ENCODE data around the gene PACRG. TPM values are rescaled to one million over a fixed set of nuclear protein-coding genes. Genes with fewer than 3 reads are reported as not detected.

The PACRG gene
- polyA plus RNA-seq, 1 donor (not counting 4 experiments of a cell fraction or from before 2014, with no cell fraction given), result 0.31 TPM

GRCh38 chr6:162710419-162710818 is 17.4 kb upstream of the PACRG start:
- H3K4me1 ChIP-seq (ENCODE audit: control insufficient read depth, extremely low read depth, insufficient read depth, low read length), result no peaks in the 10 kb centered on the region
- dilution Hi-C loops (cut with MboI; ENCODE audit: extremely low pct_ligation_motif_present, low sequenced_read_pairs), result no loop called here
- TF ChIP-seq, protein P1, sequence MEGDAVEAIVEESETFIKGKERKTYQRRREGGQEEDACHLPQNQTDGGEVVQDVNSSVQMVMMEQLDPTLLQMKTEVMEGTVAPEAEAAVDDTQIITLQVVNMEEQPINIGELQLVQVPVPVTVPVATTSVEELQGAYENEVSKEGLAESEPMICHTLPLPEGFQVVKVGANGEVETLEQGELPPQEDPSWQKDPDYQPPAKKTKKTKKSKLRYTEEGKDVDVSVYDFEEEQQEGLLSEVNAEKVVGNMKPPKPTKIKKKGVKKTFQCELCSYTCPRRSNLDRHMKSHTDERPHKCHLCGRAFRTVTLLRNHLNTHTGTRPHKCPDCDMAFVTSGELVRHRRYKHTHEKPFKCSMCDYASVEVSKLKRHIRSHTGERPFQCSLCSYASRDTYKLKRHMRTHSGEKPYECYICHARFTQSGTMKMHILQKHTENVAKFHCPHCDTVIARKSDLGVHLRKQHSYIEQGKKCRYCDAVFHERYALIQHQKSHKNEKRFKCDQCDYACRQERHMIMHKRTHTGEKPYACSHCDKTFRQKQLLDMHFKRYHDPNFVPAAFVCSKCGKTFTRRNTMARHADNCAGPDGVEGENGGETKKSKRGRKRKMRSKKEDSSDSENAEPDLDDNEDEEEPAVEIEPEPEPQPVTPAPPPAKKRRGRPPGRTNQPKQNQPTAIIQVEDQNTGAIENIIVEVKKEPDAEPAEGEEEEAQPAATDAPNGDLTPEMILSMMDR (optimal IDR thresholded peaks at IDR 0.05 in 1 of 3, IDR thresholded peaks at IDR 0.05 in 1 of 3, conservative IDR thresholded peaks at IDR 0.05 in 1 of 3; ENCODE audit: extremely low read depth in 1 of 3, insufficient read depth in 2 of 3, low read length in 3 of 3), result no peak
- TF ChIP-seq EZH2 (IDR thresholded peaks at IDR 0.05; ENCODE audit: low read length), result no peak
- H3K36me3 ChIP-seq (ENCODE audit: control insufficient read depth in 2 of 2, extremely low read depth in 1 of 2, insufficient read depth in 2 of 2, low read length in 2 of 2), result no peaks in the 10 kb centered on the region
- H3K79me2 ChIP-seq (ENCODE audit: control insufficient read depth, insufficient read depth, low read length), result no peaks in the 10 kb centered on the region
- DNase-seq (ENCODE audit: low read depth, low spot score) (no peak), FAIRE-seq (no peak)
- H4K20me1 ChIP-seq (ENCODE audit: control insufficient read depth, extremely low read depth, insufficient read depth, low read length), result no peaks in the 10 kb centered on the region
- no peak overlapping the region for H3K9ac ChIP-seq (ENCODE audit: control insufficient read depth, extremely low read depth, insufficient read depth, low read length)
- no peaks in the 10 kb centered on the region for H3K9me3 ChIP-seq (ENCODE audit: control insufficient read depth, low read depth, low read length)
- H3K9me1 ChIP-seq (ENCODE audit: control insufficient read depth, extremely low read depth, insufficient read depth, low read length), result no peaks in the 10 kb centered on the region
- no peak overlapping the region for H3K4me3 ChIP-seq (ENCODE audit: control insufficient read depth in 2 of 3, extremely low read depth in 1 of 3, insufficient read depth in 2 of 3, low read depth in 1 of 3, low read length in 3 of 3)
- no peak overlapping the region for H3K27ac ChIP-seq (ENCODE audit: control insufficient read depth, insufficient read depth, low read length)
- H2AFZ ChIP-seq (ENCODE audit: control insufficient read depth, low read length), result no peak overlapping the region
- H3K27me3 ChIP-seq (ENCODE audit: control insufficient read depth, extremely low read depth, insufficient read depth, low read length), result no peaks in the 10 kb centered on the region
- no peak overlapping the region for H3K4me2 ChIP-seq (ENCODE audit: control insufficient read depth, extremely low read depth, insufficient read depth, low read depth, low read length)

DNA sequence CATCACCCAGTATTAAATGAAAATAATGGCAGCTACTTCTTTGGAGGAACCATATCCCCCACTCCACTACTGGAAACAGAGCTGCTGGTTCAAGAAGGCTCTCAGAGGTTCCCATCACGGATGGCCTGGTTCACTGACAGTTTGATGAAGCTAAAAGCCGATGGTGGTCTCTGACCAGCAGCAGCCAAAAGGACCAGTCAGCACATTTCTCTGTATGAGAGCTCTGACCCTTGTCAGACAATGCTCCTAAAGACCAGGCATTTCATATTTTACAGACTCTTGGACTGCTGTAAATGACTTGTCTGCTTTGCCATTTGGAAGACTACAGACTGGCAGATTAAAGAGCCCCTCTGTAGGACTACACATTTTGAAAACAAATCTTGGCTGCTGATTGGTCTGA is 16.8 kb upstream of the PACRG start:
- H3K9ac ChIP-seq (ENCODE audit: control insufficient read depth, extremely low read depth, insufficient read depth, low read length), result no peak overlapping the region
- no peaks in the 10 kb centered on the region for H3K27me3 ChIP-seq (ENCODE audit: control insufficient read depth, extremely low read depth, insufficient read depth, low read length)
- no peaks in the 10 kb centered on the region for H3K79me2 ChIP-seq (ENCODE audit: control insufficient read depth, insufficient read depth, low read length)
- DNase-seq (ENCODE audit: low read depth, low spot score) (no peak), FAIRE-seq (no peak)
- no peak overlapping the region for H3K4me3 ChIP-seq (ENCODE audit: control insufficient read depth in 2 of 3, extremely low read depth in 1 of 3, insufficient read depth in 2 of 3, low read depth in 1 of 3, low read length in 3 of 3)
- H4K20me1 ChIP-seq (ENCODE audit: control insufficient read depth, extremely low read depth, insufficient read depth, low read length), result no peaks in the 10 kb centered on the region
- no peak overlapping the region for H3K27ac ChIP-seq (ENCODE audit: control insufficient read depth, insufficient read depth, low read length)
- TF ChIP-seq EZH2 (IDR thresholded peaks at IDR 0.05; ENCODE audit: low read length), result no peak
- TF ChIP-seq, protein P1 (optimal IDR thresholded peaks at IDR 0.05 in 1 of 3, IDR thresholded peaks at IDR 0.05 in 1 of 3, conservative IDR thresholded peaks at IDR 0.05 in 1 of 3; ENCODE audit: extremely low read depth in 1 of 3, insufficient read depth in 2 of 3, low read length in 3 of 3), result no peak
- dilution Hi-C loops (cut with MboI; ENCODE audit: extremely low pct_ligation_motif_present, low sequenced_read_pairs), result no loop called here
- no peak overlapping the region for H2AFZ ChIP-seq (ENCODE audit: control insufficient read depth, low read length)
- H3K36me3 ChIP-seq (ENCODE audit: control insufficient read depth in 2 of 2, extremely low read depth in 1 of 2, insufficient read depth in 2 of 2, low read length in 2 of 2), result no peaks in the 10 kb centered on the region
- H3K4me2 ChIP-seq (ENCODE audit: control insufficient read depth, extremely low read depth, insufficient read depth, low read depth, low read length), result no peak overlapping the region
- no peaks in the 10 kb centered on the region for H3K9me1 ChIP-seq (ENCODE audit: control insufficient read depth, extremely low read depth, insufficient read depth, low read length)
- H3K4me1 ChIP-seq (ENCODE audit: control insufficient read depth, extremely low read depth, insufficient read depth, low read length), result no peaks in the 10 kb centered on the region
- H3K9me3 ChIP-seq (ENCODE audit: control insufficient read depth, low read depth, low read length), result no peaks in the 10 kb centered on the region
